ENCODE measurements around the gene ZFP91. TPM values are rescaled to one million over a fixed set of nuclear protein-coding genes. Genes with fewer than 3 reads are reported as not detected.

The ZFP91 gene
- total RNA-seq, 1 experiment from 2014 or later = 80.4 TPM

DNA sequence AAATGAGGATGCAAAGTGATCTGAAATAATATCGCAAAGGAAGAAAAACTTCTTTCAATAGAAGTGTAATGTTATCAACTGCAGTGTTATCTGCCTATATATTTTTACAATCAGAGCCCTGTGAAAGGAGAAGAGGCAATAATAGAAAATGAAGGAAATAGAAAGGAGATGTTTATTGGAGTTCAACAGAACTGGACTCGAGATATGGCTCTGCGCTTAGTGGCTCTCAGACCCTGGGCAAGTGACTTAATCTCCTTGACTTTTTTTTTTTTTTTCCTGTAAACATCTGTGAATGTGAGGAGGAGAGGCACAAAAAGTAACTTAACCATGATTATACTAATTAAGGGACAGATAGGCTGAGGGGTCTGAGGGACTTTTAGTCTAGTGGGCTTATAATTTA lies 62.5 kb downstream of the ZFP91 start:
- POLR2A ChIA-PET = no interaction called here
- intact Hi-C loops (cut with micrococcal nuclease; ENCODE audit: unreplicated experiment) = no loop called here
- CTCF ChIA-PET = no interaction called here
- Histone ChIP-seq H3K36me3 (ENCODE audit: control insufficient read depth, insufficient read depth, low read length) (no peaks in the 10 kb centered on the region), H3K4me3 (ENCODE audit: low read depth in 2 of 2, low read length in 2 of 2) (no peak overlapping the region), H3K9me3 (ENCODE audit: control insufficient read depth, insufficient read depth, low read depth, low read length) (no peaks in the 10 kb centered on the region), H3K27ac (ENCODE audit: low read length) (no peak overlapping the region), H3K27me3 (ENCODE audit: control insufficient read depth, insufficient read depth, low read length) (0 out of 2 replicates have a peak, but pooled peaks cover 2% of the 10 kb centered on the region), H3K4me1 (ENCODE audit: control insufficient read depth, insufficient read depth, low read length) (no peaks in the 10 kb centered on the region)
- in situ Hi-C loops (cut with HindIII; ENCODE audit: low pct_unique_long_range_greater_than_20kb, low sequenced_read_pairs) = no loop called here
- DNase-seq (ENCODE audit: low read depth, low spot score) (no peak), ATAC-seq (no peak)
- TF ChIP-seq SIN3A (IDR thresholded peaks at IDR 0.05; ENCODE audit: borderline replicate concordance, insufficient read depth, low read depth, low read length) (no peak), POLR2AphosphoS5 (IDR thresholded peaks at IDR 0.05; ENCODE audit: low read depth, low read length) (no peak), TCF7L2 (IDR thresholded peaks at IDR 0.05; ENCODE audit: low read depth, low read length) (no peak)
- TF ChIP-seq, protein P1, sequence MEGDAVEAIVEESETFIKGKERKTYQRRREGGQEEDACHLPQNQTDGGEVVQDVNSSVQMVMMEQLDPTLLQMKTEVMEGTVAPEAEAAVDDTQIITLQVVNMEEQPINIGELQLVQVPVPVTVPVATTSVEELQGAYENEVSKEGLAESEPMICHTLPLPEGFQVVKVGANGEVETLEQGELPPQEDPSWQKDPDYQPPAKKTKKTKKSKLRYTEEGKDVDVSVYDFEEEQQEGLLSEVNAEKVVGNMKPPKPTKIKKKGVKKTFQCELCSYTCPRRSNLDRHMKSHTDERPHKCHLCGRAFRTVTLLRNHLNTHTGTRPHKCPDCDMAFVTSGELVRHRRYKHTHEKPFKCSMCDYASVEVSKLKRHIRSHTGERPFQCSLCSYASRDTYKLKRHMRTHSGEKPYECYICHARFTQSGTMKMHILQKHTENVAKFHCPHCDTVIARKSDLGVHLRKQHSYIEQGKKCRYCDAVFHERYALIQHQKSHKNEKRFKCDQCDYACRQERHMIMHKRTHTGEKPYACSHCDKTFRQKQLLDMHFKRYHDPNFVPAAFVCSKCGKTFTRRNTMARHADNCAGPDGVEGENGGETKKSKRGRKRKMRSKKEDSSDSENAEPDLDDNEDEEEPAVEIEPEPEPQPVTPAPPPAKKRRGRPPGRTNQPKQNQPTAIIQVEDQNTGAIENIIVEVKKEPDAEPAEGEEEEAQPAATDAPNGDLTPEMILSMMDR (IDR thresholded peaks at IDR 0.05) = no peak
- TF ChIP-seq, protein P2, sequence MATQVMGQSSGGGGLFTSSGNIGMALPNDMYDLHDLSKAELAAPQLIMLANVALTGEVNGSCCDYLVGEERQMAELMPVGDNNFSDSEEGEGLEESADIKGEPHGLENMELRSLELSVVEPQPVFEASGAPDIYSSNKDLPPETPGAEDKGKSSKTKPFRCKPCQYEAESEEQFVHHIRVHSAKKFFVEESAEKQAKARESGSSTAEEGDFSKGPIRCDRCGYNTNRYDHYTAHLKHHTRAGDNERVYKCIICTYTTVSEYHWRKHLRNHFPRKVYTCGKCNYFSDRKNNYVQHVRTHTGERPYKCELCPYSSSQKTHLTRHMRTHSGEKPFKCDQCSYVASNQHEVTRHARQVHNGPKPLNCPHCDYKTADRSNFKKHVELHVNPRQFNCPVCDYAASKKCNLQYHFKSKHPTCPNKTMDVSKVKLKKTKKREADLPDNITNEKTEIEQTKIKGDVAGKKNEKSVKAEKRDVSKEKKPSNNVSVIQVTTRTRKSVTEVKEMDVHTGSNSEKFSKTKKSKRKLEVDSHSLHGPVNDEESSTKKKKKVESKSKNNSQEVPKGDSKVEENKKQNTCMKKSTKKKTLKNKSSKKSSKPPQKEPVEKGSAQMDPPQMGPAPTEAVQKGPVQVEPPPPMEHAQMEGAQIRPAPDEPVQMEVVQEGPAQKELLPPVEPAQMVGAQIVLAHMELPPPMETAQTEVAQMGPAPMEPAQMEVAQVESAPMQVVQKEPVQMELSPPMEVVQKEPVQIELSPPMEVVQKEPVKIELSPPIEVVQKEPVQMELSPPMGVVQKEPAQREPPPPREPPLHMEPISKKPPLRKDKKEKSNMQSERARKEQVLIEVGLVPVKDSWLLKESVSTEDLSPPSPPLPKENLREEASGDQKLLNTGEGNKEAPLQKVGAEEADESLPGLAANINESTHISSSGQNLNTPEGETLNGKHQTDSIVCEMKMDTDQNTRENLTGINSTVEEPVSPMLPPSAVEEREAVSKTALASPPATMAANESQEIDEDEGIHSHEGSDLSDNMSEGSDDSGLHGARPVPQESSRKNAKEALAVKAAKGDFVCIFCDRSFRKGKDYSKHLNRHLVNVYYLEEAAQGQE (IDR thresholded peaks at IDR 0.05; ENCODE audit: insufficient read depth in 1 of 2, low read depth in 2 of 2, low read length in 1 of 2) = no peak
- no TSS peak for BruUV-seq (replicated peaks)

DNA sequence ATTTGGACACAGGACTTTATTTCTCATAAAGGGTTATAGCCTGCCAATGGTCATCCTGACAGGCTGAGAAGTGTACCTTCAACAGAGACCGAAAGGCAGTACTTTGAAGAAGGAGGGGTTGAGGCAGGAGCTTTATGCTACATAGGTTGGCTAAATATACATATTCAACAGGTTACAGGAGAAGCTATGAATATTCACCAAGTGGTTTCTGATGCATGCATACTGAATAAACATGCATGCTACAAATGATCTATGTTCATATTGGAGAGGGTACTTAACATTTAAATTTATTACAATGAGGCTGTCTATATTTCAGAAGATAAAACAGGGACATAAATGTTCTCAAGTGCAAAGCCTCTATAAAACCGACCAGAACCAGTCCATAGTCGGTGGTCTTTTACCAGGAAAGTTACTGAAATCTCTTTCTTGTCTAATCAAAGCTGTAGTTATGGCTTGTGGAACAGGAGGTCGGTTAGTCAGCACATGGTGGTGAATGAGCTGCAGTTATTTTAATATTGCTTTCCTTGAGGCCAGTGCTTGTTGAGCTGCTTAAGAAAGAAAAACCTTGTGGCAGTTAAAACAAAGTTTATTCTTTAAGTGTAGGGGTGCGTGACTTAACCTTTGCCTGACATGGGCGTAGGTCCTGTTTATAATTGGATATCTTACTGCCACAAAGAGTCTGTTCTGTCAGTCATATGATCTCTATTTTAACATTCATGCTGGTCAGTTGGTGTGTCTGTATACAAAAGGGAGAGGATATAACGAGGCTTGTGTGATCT lies 63.1 kb downstream of the ZFP91 start:
- Histone ChIP-seq H3K36me3 (ENCODE audit: control insufficient read depth, insufficient read depth, low read length) (no peaks in the 10 kb centered on the region), H3K9me3 (ENCODE audit: control insufficient read depth, insufficient read depth, low read depth, low read length) (no peaks in the 10 kb centered on the region), H3K27ac (ENCODE audit: low read length) (no peak overlapping the region), H3K27me3 (ENCODE audit: control insufficient read depth, insufficient read depth, low read length) (0 out of 2 replicates have a peak, but pooled peaks cover 2% of the 10 kb centered on the region), H3K4me1 (ENCODE audit: control insufficient read depth, insufficient read depth, low read length) (no peaks in the 10 kb centered on the region), H3K4me3 (ENCODE audit: low read depth in 2 of 2, low read length in 2 of 2) (no peak overlapping the region)
- in situ Hi-C loops (cut with HindIII; ENCODE audit: low pct_unique_long_range_greater_than_20kb, low sequenced_read_pairs) (no loop called here), intact Hi-C loops (cut with micrococcal nuclease; ENCODE audit: unreplicated experiment) (no loop called here)
- ChIA-PET CTCF (no interaction called here), POLR2A (no interaction called here)
- BruUV-seq (replicated peaks) = no TSS peak
- ATAC-seq (no peak), DNase-seq (ENCODE audit: low read depth, low spot score) (no peak)
- TF ChIP-seq POLR2AphosphoS5 (IDR thresholded peaks at IDR 0.05; ENCODE audit: low read depth, low read length) = no peak
- TF ChIP-seq, protein P2 (IDR thresholded peaks at IDR 0.05; ENCODE audit: insufficient read depth in 1 of 2, low read depth in 2 of 2, low read length in 1 of 2) = no peak
- TF ChIP-seq, protein P1 (IDR thresholded peaks at IDR 0.05) = no peak
- no peak for TF ChIP-seq TCF7L2 (IDR thresholded peaks at IDR 0.05; ENCODE audit: low read depth, low read length)
- TF ChIP-seq SIN3A (IDR thresholded peaks at IDR 0.05; ENCODE audit: borderline replicate concordance, insufficient read depth, low read depth, low read length) = no peak

All from Panc1 (cell line).